Measurements from ENCODE around the gene BGN.

DNA sequence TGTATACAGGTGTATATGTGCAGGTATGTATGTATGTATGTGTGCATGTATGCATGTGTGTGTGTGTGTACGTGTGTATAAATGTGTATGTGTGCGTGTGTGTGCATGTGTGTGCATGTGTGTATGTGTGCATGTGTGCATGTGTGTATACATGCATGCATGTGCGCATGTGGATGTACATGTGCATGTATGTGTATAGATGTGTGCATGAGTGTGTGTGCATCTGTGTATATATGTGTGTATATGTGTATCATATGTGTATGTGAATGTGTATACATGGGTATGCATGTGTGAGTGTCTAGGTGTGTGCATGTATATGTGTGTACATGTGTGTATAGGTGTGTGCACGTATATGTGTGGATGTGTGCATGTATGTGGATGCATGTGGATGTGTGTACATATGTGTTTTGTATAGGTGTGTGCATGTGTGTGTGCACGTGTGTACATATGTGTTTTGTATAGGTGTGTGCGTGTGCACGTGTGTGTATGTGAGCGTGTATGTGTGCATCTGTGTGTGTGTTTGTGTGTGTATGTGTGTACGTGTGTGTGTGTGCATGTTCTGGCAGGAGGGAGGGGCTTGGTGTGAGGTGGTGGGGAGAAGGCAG lies 6.0 kb downstream of the BGN start:
- TF ChIP-seq ZFX (IDR thresholded peaks at IDR 0.05) (no peak), SP1 (IDR thresholded peaks at IDR 0.05; ENCODE audit: low read depth) (no peak), POLR2A (IDR thresholded peaks at IDR 0.05; ENCODE audit: borderline replicate concordance, extremely low read depth, insufficient read depth, insufficient read length) (no peak), RAD21 (IDR thresholded peaks at IDR 0.05; ENCODE audit: low read depth) (no peak), EZH2 (IDR thresholded peaks at IDR 0.05) (no peak), FOSL1 (IDR thresholded peaks at IDR 0.05; ENCODE audit: low read depth) (no peak)
- TF ChIP-seq, protein P1, sequence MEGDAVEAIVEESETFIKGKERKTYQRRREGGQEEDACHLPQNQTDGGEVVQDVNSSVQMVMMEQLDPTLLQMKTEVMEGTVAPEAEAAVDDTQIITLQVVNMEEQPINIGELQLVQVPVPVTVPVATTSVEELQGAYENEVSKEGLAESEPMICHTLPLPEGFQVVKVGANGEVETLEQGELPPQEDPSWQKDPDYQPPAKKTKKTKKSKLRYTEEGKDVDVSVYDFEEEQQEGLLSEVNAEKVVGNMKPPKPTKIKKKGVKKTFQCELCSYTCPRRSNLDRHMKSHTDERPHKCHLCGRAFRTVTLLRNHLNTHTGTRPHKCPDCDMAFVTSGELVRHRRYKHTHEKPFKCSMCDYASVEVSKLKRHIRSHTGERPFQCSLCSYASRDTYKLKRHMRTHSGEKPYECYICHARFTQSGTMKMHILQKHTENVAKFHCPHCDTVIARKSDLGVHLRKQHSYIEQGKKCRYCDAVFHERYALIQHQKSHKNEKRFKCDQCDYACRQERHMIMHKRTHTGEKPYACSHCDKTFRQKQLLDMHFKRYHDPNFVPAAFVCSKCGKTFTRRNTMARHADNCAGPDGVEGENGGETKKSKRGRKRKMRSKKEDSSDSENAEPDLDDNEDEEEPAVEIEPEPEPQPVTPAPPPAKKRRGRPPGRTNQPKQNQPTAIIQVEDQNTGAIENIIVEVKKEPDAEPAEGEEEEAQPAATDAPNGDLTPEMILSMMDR (IDR thresholded peaks at IDR 0.05 in 2 of 3, conservative IDR thresholded peaks at IDR 0.05 in 1 of 3; ENCODE audit: borderline replicate concordance in 1 of 3, insufficient read depth in 1 of 3, low read depth in 2 of 3, low read length in 2 of 3) = no peak
- TF ChIP-seq, protein P2, sequence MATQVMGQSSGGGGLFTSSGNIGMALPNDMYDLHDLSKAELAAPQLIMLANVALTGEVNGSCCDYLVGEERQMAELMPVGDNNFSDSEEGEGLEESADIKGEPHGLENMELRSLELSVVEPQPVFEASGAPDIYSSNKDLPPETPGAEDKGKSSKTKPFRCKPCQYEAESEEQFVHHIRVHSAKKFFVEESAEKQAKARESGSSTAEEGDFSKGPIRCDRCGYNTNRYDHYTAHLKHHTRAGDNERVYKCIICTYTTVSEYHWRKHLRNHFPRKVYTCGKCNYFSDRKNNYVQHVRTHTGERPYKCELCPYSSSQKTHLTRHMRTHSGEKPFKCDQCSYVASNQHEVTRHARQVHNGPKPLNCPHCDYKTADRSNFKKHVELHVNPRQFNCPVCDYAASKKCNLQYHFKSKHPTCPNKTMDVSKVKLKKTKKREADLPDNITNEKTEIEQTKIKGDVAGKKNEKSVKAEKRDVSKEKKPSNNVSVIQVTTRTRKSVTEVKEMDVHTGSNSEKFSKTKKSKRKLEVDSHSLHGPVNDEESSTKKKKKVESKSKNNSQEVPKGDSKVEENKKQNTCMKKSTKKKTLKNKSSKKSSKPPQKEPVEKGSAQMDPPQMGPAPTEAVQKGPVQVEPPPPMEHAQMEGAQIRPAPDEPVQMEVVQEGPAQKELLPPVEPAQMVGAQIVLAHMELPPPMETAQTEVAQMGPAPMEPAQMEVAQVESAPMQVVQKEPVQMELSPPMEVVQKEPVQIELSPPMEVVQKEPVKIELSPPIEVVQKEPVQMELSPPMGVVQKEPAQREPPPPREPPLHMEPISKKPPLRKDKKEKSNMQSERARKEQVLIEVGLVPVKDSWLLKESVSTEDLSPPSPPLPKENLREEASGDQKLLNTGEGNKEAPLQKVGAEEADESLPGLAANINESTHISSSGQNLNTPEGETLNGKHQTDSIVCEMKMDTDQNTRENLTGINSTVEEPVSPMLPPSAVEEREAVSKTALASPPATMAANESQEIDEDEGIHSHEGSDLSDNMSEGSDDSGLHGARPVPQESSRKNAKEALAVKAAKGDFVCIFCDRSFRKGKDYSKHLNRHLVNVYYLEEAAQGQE (IDR thresholded peaks at IDR 0.05; ENCODE audit: low read depth) = no peak

All from HCT116 (cell line).